Raji (cell line): ENCODE data around the gene NUP85.

ENCODE experiments used
- POLR2A ChIP-seq: IDR thresholded peaks from 2 replicates; pipeline ENCODE4 v1.6.1; 2011; ENCODE audit warnings: low read depth, low read length, control low read depth; ENCODE audit not compliant: insufficient read depth

Gene NUP85, protein sequence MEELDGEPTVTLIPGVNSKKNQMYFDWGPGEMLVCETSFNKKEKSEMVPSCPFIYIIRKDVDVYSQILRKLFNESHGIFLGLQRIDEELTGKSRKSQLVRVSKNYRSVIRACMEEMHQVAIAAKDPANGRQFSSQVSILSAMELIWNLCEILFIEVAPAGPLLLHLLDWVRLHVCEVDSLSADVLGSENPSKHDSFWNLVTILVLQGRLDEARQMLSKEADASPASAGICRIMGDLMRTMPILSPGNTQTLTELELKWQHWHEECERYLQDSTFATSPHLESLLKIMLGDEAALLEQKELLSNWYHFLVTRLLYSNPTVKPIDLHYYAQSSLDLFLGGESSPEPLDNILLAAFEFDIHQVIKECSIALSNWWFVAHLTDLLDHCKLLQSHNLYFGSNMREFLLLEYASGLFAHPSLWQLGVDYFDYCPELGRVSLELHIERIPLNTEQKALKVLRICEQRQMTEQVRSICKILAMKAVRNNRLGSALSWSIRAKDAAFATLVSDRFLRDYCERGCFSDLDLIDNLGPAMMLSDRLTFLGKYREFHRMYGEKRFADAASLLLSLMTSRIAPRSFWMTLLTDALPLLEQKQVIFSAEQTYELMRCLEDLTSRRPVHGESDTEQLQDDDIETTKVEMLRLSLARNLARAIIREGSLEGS

DNA sequence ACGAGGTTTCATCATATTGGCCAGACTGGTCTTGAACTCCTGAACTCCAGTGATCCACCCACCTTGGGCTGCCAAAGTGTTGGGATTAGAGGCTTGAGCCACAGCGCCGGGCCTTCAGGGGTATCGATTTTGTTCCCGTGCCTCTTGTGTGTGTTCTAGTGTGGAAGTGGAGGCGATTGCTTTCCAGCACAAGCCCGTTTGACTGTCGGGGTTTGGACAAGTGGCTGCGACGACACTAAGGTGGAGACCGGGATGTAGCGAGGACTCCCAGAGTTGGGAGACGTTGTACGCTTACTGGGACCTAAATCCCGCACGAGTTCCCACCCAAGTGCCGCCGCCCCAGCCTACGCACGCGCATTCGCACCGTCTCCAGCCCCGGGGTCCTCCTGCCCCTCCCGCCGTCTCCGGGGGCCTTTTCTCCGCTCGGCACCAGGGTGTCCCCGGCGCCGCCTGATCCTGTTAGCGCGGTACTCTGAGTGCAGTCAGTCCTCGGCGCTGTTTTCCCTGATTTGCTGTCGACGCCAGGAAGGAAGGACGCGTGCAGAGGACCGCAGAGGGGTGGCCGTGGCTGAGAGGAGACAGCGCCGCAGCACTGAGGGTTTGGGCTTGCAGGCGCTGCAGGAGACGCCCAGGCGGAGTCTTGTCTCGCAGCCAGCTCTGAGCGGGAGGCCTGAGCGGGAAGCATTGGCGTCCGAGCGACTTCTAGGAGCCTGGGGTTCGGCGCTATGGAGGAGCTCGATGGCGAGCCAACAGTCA lies at the start of gene NUP85:
NUP85 (plus strand) TSS at position 643 of the 756 bp plus-strand sequence; CDS start at position 726, 83 bp downstream.
- peak; percentile 95 for TF ChIP-seq POLR2A

DNA sequence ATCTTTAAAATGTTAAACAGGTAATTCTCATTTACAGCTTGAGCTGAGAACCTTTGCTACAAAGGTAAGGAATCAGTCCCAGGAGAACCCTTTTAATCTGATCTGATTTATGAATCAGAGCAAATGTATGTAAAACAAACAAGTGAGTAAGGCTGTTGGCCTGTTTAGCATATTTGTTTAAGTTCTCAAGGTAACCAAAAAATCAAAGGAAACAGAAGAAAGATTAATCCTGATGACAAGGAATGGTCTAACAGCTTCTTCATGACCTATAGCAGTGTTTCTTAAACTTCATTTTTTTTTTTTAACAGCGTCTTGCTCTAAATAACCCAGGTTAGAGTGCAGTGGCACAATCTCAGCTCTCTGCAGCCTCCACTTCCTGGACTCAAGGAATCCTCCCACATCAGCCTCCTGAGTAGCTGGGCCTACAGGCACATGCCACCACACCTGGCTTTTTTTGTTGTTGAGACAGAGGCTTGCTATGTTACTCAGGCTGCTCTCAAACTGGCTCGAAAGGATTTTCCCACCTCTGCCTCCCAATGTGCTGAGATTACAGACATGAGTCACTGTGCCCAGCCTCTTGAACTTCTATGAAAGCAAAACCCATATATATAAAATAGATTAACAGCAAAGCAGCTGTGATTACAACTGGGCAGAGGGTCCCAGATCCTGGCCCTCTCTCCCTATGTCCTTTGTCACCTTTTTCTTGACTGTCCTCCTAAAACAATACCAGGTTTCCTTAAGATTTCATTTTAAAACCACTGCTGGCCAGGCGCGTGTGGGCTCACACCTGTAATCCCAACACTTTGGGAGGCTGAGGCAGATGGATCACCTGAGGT lies 46.1 kb upstream of the NUP85 start:
- no peak for TF ChIP-seq POLR2A

DNA sequence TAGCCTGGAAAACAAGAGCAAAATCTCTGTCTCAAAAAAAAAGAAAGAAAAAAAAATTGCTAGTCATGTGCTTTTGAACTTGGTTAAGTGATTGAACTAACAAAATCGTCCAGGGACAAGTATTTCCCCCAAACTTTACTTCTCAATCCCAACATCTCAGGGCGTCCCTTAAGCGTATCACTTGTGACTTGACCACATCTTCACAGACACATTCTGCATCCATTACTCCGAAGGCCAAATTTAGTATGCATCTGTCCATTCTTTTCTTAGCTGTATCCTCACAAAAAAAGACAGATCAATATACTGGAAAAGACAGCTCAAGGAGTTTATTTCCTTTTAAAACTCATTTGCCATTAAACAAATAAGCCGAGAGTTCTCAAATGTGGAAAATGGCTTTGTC lies 45.3 kb upstream of the NUP85 start:
- TF ChIP-seq POLR2A: no peak

DNA sequence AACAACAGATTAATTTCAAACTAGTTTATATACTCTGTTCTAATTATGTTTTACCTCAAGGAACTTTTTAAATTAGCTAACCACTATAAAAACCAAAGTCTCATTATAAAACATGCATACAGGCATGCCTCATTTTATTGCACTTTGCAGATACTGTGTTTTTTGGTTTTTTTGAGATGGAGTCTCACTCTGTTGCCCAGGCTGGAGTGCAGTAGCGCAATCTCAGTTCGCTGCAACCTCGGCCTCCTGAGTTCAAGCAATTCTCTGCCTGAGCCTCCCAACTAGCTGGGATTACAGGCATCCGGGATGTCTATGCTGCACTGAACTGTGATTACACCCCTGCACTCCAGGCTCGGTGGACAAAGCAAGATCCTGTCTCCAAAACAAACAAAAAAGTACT lies 42.4 kb upstream of the NUP85 start:
- TF ChIP-seq POLR2A: no peak

DNA sequence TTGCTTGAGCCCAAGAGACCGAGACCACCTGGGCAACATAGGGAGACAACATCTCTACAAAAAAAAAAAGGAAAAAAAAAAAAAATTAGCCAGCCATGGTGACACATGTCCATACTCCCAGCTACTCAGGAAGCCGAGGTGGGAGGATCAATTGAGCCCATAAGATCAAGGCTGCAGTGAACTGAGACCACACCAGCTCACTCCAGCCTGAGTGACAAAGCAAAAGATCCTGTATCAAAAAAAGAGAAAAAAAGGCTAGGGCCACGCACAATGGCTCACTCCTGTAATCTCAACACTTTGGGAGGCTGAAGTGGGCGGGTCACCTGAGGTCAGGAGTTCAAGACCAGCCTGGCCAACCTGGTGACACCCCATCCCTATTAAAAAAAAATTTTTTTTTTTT lies 36.5 kb upstream of the NUP85 start:
- TF ChIP-seq POLR2A: no peak

DNA sequence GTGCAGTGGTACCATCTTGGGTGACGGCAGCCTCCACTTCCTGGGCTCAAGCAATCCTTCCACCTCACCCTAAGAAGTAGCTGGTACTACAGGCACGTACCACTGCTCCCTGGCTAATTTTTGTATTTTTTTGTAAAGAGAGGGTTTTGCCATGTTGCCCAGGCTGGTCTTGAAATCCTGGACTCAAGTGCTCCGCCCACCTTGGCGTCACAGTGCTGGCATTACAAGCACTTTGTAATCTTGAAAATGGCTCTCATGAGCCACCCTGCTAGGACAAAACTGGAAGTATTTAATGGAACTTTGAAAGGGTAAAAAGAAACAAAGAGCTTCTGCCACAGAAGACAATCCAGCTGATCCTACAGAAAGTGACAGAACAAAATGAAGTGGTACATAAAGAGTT lies 32.0 kb upstream of the NUP85 start:
- TF ChIP-seq POLR2A: no peak

DNA sequence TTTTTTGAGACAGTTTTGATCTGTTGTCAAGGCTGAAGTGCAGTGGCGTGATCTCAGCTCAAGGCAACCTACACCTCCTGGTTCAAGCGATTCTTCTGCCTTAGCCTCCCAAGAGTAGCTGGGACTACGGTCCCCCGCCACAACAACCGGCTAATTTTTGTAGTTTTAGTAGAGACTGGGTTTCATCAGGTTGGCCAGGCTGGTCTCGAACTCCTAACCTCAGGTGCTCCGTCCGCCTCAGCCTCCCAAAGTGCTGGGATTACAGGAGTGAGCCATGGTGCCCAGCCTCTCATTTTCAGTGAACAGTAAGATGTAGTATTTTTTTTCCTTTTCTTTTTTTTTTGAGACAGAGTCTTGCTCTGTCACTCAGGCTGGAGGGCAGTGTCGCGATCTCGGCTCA lies 30.5 kb upstream of the NUP85 start:
- TF ChIP-seq POLR2A: no peak

DNA sequence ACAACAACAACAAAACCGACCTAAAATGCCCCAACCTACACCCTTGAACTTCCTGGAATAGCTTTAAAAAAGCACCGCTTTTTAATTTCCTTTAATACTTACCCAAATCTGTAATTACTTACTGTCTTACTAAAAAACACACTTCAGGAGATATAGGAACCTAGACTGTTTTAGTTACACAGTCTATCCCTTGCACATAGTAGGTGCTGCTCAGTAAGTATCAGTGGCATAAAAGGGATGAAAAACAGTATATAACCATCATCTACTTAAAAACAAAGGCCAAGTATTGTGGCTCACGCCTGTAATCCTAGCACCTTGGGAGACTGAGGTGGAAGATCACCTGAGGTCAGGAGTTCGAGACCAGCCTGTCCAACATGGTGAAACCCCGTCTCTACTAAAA lies 28.9 kb upstream of the NUP85 start:
- no peak for TF ChIP-seq POLR2A

DNA sequence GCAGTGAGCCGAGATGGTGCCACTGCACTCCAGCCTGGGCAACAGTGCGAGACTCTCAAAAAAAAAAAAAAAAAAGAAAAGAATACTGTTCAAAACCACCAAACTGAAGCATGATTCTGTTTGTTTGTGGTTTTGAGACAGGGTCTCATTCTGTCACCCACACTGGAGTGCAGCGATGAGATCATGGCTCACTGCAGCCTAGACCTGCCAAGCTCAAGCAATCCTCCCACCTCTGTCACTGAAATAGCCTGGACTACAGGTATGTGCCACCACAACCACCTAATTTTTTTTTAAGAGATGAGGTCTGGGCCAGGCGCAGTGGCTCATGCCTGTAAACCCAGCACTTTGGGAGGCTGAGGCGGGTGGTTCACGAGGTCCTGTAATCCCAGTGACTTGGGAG lies 27.0 kb upstream of the NUP85 start:
- no peak for TF ChIP-seq POLR2A

DNA sequence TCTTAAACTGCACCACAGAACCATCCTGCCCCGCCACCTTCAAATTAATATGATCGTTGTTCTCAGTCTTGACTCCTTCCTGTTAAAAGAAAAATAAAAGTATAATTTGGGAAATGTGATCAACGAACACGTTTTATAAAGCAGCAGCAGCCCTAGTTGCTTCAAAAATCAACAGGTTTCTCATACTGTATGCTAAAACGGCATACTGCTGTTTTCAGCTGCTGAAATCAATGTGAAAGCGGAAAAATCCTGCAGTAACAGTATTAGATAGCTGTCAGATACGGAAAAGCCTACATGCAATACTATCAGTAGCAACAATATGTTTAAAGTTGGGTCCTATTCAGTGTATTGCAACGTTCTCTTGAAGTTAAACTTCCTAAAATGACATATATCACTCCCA lies 24.4 kb upstream of the NUP85 start:
- TF ChIP-seq POLR2A: no peak

DNA sequence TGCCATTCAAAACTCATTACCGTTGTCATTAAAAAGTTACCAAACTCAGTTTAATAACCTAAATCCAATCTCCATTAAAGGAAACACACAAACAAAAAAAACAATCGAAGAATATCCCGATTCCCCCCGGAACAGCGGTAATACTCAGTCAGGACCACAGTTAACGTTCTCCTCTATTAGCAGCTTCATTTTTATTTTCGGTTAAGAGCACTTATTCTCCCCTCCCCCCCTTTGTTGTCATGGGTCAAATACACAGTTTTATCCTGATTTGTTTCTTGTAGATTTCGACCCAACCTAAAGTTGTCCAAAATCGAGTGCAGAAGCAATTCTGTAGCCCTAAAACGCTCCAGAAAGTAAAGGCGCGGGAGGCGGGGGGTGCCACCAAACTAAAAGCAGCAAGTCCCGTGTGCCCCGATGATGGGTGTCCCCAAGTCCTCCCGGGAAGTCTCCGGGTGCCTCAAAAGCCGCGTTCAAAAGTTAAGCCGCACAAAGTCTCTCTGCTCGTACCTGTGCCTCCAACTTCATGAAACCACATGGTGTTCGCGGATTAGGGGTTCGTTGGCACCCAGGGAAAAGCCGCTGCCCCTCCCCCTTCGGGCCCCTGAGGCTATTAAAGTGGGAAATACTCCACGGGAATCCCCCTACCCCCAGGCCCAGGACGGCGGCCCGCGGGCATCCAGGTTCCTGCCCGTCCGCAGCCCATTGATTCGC lies 23.7 kb upstream of the NUP85 start:
- no peak for TF ChIP-seq POLR2A

DNA sequence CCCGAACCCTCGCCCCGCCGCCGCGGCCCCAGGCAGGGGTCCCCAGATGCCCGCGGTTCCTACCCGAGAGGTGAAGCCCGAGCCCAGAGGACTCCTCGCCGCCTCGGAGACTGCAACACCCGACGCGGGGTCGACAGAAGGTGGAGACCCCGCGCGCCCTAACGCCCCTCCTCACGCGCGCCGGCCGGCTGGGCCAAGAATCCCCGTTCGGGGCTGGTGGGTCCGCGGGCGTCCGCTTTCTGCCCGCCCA lies 23.2 kb upstream of the NUP85 start:
- TF ChIP-seq POLR2A: peak; percentile 23; the same call in 1 of the 2 replicates

DNA sequence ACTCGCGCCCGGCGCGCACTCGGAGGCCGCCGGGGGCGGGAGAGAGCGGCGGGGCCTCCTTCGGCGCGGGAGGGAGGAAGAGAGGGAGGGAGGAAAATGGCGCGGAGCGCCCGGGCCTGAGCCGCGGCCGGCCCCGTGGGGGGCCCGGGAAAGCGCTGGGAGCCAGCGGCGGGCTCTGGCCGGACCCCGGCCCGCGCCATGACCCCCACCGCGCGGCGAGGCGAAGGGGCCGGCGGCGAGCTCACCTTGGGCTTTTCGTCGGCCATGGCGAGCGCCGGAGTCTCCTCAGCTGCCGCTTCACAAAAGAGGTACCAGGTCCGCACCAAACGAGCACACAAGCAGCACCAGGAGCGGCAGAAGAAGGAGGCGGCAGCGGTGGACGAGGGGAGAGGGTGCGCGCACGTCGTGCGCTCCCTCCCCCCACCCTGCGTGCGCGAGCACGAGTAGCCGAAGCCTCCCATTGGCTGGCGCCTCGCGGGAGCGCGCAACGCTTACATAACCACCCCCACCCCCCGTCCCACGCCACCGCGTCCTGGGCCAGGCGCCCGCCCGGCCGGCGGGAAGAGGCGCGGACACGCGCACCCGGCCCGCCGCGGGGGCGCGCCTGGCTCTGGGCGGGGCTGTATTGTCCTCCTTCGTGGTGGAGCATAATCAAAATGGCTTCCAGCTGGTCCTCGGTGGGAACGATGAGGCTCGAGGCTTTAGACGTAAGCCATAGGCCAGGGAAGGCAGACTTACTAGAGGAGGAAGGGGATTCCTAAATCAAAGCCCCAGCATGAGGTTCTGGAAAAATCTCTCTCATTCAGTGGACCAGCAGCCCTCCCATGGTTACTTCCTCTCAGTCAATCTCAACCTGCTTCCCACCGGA lies 22.7 kb upstream of the NUP85 start, which contains the start of gene SUMO2:
SUMO2 (minus strand) TSS at position 391 of the 868 bp plus-strand sequence; CDS start at position 266, 125 bp downstream.
- peak; percentile 83 for TF ChIP-seq POLR2A
